ENCODE measurements around the gene GYS2.
"Not testable (repeated sequence)": the region's sequence is repeated elsewhere in the genome, so short reads cannot be mapped to it uniquely, and the experiment has no call there.

GYS2 gene

GRCh38 chr12:21604245-21605101 lies at the start of gene GYS2:
TSS of gene GYS2 (minus strand) at chr12:21604847. CDS start at chr12:21604592, 255 bp downstream.
- DNase-seq = no peak

DNA sequence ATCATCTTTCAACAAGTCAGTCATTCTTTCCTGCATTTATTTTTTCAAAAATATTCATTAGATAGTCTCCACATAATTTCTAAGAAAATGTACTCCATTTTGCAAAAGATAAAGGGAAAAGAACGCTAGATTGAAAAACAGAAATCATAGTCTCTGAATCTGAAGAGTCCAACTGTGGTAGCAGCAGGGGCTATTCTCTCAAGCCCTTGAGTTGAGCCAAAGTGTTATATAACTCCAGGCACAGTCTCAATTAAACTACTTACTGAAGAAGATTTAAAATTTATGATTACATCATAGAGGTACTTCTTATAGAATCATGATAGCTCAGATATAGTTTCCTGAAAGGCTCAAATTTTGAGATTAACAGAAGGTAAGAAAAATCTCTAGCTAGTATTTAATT lies 47.2 kb upstream of the GYS2 start:
- no peak for DNase-seq

GRCh38 chr12:21650997-21651396 lies 46.4 kb upstream of the GYS2 start:
- DNase-seq = no peak

GRCh38 chr12:21649034-21649433 lies 44.4 kb upstream of the GYS2 start:
- no peak for DNase-seq

DNA sequence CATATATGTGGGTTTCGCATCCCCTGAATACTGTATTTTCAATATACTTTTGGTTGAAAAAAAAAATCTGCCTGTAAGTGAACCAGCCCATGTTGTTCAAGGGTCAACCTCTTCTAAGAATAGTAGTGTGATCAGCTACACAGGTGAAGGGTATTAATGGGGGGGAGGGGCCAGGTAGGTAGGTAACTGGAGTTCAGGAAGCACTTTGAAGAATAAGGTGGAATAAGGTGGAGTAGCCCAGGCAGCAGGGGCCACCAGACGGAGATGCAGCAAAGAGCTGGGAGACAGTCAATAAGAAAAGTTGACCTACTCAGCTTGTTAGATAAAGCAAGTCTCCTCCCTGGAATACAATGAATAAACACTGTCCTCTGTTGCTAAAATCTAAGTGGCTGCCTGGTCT lies 43.7 kb upstream of the GYS2 start:
- DNase-seq = no peak

DNA sequence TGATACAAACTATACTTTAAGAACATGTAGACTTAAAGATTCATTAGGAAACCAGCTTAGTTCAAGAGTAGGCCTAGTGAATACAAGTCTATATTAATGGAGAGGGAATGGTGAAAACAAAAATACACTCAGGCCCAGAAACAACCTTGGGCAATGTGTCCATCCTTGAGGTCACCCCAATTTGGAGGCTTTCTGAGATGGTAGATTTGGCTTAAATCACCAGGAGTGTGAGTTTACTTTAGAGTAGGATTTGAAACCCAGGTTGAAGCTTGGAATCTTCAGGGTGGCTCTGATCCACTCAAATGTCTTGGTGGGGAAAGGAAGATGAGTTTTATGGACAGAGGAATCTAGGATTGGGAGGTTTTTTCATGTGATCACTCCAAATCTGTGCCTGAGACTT lies 42.5 kb upstream of the GYS2 start:
- no peak for DNase-seq

DNA sequence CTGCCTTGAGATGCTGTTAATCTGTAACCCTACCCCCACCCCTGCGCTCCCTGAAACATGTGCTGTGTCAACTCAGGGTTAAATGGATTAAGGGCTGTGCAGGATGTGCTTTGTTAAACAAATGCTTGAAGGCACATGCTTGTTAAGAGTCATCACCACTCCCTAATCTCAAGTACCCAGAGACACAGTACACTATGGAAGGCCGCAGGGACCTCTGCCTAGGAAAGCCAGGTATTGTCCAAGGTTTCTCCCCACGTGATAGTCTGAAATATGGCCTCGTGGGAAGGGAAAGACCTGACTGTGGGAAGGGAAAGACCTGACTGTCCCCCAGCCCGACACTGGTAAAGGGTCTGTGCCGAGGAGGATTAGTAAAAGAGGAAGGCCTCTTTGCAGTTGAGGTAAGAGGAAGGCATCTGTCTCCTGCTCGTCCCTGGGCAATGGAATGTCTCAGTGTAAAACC lies 40.4 kb upstream of the GYS2 start:
- not testable (repeated sequence) for DNase-seq

GRCh38 chr12:21644516-21644915 lies 39.9 kb upstream of the GYS2 start:
- DNase-seq = no peak

GRCh38 chr12:21643758-21644157 lies 39.1 kb upstream of the GYS2 start:
- DNase-seq = no peak

DNA sequence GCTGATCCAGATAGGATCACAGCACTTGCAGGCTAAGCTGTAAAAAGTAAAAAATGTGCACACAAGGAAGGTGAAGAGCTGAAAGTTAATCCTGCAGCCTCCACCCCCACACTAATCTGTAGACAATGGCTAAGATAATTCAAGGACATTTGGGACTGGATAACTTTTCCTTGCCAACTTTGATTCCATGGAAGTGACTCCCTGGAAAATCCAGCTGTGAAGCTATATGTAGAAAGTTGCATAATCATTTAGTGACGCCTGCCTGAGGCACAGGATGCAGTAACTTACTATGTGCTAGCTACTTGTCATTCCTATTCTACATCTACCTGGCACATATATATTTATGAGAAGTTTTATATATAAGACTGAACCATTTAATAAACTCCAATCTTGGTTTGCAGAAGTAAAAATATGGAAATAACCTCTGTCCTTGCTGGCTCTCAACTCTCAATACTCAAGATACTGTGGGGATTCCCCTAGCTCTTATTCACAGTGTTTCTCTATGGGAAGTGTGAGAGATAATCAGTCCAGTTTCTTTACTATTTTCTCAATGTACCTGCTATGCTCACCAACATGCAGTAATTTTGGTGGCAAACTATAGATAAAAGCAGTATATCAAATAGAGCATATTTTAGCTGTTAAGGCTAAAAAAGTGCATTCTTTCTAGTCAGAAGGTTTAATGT lies 38.2 kb upstream of the GYS2 start:
- no peak for DNase-seq

DNA sequence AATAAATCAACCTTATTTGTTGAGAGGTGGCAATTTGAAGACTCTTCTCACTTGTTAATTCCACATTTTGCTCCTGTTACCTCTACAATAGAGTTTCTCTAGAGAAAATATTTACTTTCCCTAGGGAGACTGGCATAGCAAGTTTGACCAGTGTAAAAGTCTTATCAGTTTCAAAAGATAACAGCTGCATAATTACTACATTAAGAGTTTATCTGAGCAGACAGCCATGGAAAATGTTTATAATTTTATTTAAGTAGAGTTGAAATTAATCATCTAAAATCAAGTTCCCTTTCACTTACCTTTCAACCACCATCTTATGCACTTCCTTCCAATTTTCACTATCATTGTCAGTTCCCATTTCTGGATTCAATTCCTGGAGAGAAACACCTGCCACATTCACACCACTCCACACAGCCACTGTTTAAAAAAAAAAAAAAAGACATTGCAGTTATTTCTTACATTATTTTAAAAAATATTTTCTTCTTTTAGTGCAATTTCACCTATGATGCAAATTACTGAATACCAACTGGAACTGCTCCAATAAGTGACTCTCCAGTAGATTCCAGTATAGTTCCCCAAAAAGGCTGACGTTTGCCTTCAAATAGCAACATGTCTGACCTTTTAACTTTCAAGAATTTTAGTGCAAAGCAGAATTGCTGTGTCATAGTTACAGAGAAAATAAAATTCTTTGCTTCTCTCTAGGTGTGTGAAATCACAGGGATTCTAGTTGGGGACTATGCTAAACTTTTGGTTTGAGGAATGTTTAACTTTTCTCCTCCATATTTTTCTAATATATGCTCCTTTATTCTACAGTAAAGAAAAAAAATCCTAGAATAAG lies 33.6 kb upstream of the GYS2 start:
- no peak for DNase-seq

GRCh38 chr12:21634245-21634644 lies 29.6 kb upstream of the GYS2 start:
- DNase-seq = no peak

- DNase-seq = no peak
Measured at GRCh38 chr12:21631367-21631766, 26.7 kb upstream of the GYS2 start.

GRCh38 chr12:21627924-21628323 lies 23.3 kb upstream of the GYS2 start:
- no peak for DNase-seq

GRCh38 chr12:21618566-21618965 lies 13.9 kb upstream of the GYS2 start:
- DNase-seq = peak; percentile 15

- DNase-seq = no peak
Measured at GRCh38 chr12:21617030-21617429, 12.4 kb upstream of the GYS2 start.

GRCh38 chr12:21615431-21615830 lies 10.8 kb upstream of the GYS2 start:
- peak; percentile 26 for DNase-seq

DNA sequence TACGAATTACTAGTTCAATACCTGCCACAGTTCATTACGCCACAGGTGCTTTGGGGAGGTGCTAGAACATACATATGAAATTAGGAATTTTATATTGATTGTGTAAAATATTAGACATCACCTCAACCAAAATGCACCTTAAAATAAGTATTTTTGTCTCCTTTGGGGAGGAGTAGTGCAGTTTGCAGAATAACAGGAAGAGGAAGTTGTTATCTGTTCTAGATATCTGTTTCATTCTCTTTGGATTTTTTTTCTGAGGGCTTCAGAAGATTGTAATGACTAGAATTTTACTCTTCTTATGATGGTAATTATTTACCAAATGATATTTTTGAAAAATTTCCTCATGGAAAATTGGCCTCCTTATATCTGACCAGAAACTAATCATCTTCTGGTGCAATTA lies 9.9 kb upstream of the GYS2 start:
- no peak for DNase-seq

DNA sequence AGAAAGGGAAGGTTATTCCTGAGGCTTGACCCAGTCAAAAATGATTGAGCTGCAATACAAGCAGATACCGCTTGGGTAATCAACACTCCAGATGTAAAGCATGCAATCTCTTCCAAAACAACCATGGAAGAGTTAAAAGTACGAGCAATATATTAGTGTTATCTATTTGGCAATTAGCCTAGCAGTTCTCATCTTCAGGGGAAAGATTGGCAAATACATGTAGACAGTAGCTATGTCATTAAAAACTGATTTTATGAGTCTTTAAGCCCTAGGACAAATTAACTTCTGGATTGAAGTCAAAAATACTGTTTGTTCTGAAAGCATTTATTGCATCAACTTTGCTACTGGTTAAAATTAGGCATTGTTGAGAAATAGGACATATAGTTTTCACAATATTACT lies 9.3 kb upstream of the GYS2 start:
- DNase-seq = no peak

- DNase-seq = no peak
Measured at GRCh38 chr12:21608196-21608595, 3.5 kb upstream of the GYS2 start.

DNA sequence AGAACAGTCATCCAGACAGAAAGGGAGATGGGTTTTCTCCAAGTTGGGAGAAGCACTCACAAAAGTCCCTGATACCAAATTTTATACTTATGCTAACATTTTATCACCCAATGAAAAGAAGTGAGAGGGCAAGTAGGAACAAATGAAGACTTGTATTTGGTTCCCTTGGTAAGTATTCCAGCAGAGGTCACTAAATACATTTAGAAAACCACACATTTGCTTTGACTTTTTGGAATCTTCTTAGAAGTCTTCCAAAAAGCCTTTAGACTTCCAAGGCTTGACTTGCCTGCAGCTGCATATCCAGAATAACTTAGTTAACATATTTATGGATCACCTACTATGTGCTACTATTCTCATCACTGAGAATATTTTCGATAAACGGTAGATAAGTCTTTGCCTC lies 3.1 kb upstream of the GYS2 start:
- DNase-seq = no peak

- no peak for DNase-seq
Measured at GRCh38 chr12:21606175-21606574, 1.5 kb upstream of the GYS2 start.

- DNase-seq = no peak
Measured at GRCh38 chr12:21602774-21603173, 1.9 kb downstream of the GYS2 start.

Measured in activated CD4-positive, alpha-beta T cell treated with anti-CD3 and anti-CD28 coated beads for 48 hours (primary cell).